Hepatocyte (in vitro differentiated cells): ENCODE measurements around the gene MFN1. TPM values are rescaled to one million over a fixed set of nuclear protein-coding genes. Genes with fewer than 3 reads are reported as not detected.

Source experiments
- DNase-seq: peaks from one replicate; pipeline ENCODE4 v3.0.0-alpha.2; 2016; ENCODE audit warnings: low spot score
- H2AFZ ChIP-seq: fragments of 200-600 bp; sonication (generic); 2 replicates; pipeline ENCODE4 v1.6.0; 2016; ENCODE audit warnings: antibody characterized with exemption, mild to moderate bottlenecking
- H3K27ac ChIP-seq: fragments of 200-600 bp; sonication (generic); 2 replicates; pipeline ENCODE4 v1.5.1; 2016; ENCODE audit warnings: mild to moderate bottlenecking
- H3K27me3 ChIP-seq: fragments of 200-600 bp; sonication (generic); 2 replicates; pipeline ENCODE4 v1.6.1; 2016
- H3K36me3 ChIP-seq: fragments of 200-600 bp; sonication (generic); replicated peaks from 2 replicates; pipeline ENCODE4 v1.5.1; 2016; ENCODE audit warnings: low read depth; ENCODE audit not compliant: insufficient read depth
- H3K4me1 ChIP-seq: fragments of 200-600 bp; sonication (generic); 2 replicates; pipeline ENCODE4 v1.5.1; 2016; ENCODE audit warnings: mild to moderate bottlenecking, moderate library complexity; ENCODE audit not compliant: insufficient read depth
- H3K4me2 ChIP-seq: fragments of 200-600 bp; sonication (generic); 2 replicates; pipeline ENCODE4 v1.6.0; 2016
- H3K4me3 ChIP-seq: fragments of 200-600 bp; sonication (generic); 2 replicates; pipeline ENCODE4 v1.5.1; 2016; ENCODE audit warnings: mild to moderate bottlenecking
- H3K79me2 ChIP-seq: fragments of 200-600 bp; sonication (generic); 2 replicates; pipeline ENCODE4 v1.6.0; 2017; ENCODE audit warnings: mild to moderate bottlenecking
- H3K9me2 ChIP-seq: fragments of 200-600 bp; sonication (generic); replicated peaks from 2 replicates; pipeline ENCODE4 v1.6.0; 2017; ENCODE audit warnings: mild to moderate bottlenecking; ENCODE audit not compliant: insufficient read depth
- H3K9me3 ChIP-seq: fragments of 200-600 bp; sonication (generic); 2 replicates; pipeline ENCODE4 v1.5.1; 2016; ENCODE audit warnings: low read depth, mild to moderate bottlenecking
- H4K20me1 ChIP-seq: fragments of 200-600 bp; sonication (generic); 2 replicates; pipeline ENCODE4 v1.6.0; 2016; ENCODE audit warnings: mild to moderate bottlenecking; ENCODE audit not compliant: insufficient read depth, poor library complexity, severe bottlenecking
- EZH2 ChIP-seq: fragments of 200-600 bp; sonication (generic); IDR thresholded peaks from 2 replicates; pipeline ENCODE4 v1.6.1; 2016; ENCODE audit warnings: antibody characterized with exemption, mild to moderate bottlenecking, borderline replicate concordance
- EZH2phosphoT487 ChIP-seq: fragments of 200-600 bp; sonication (generic); IDR thresholded peaks from one replicate; pipeline ENCODE4 v1.6.1; 2018; ENCODE audit warnings: antibody characterized with exemption, mild to moderate bottlenecking, low read depth, moderate library complexity; ENCODE audit not compliant: unreplicated experiment, severe bottlenecking
- WGBS: methylation state at CpG from one replicate; pipeline ENCODE4 v1.1.6; 2016; ENCODE audit warnings: low lambda C conversion rate; ENCODE audit errors: missing lambda C conversion rate; 5-methylcytosine and 5-hydroxymethylcytosine counted together
- polyA plus RNA-seq: library from polyadenylated mRNA; unstranded; fragments of >200 nt; fragmentation: Nextera tagmentation; extraction: Ambion mirVana; gene quantifications from 2 replicates; pipeline ENCODE4 v1.2.1, GENCODE V29; 2016
- total RNA-seq: library from RNA; depleted of rRNA; stranded (reverse); fragments of >200 nt; gene quantifications from 2 replicates; pipeline ENCODE4 v1.2.3, GENCODE V29; 2014
- TF ChIP-seq, protein P1 (sequence below): fragments of 200-600 bp; sonication (generic); IDR thresholded peaks from 2 replicates; pipeline ENCODE4 v1.5.1; 2016; ENCODE audit warnings: antibody characterized with exemption, mild to moderate bottlenecking; ENCODE audit not compliant: poor library complexity

Gene MFN1
- total and polyA plus RNA-seq, 2 experiments from 2014 or later = 15.9 to 29.6 TPM

DNA sequence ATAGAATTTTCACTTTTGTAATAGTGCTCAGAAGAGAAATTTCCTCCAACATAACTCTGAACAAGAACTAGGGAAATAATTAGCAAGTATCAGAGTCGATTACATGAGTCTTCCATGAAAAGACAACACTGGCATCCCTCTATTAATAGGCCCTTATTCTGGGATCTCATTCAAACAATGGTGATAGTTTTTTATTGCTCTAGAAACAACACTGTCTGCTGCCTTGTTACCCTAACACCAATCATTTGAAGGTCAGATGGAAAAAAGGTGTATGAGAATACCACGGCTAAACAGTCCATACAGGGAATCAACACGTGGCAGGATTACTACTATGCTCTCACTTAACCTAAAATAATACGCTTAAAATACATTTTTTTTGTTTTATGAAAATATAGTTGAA lies 67.9 kb downstream of the MFN1 start:
- no peaks in the 10 kb centered on the region for H3K9me2 ChIP-seq
- no peaks in the 10 kb centered on the region for H3K27me3 ChIP-seq
- no peak for DNase-seq
- 94% methylated on average over 4 of the region's 4 CpGs for WGBS
- no peak overlapping the region for H3K4me3 ChIP-seq
- H4K20me1 ChIP-seq = no peaks in the 10 kb centered on the region
- H3K9me3 ChIP-seq = no peaks in the 10 kb centered on the region
- H3K27ac ChIP-seq = no peak overlapping the region
- no peak for TF ChIP-seq EZH2phosphoT487
- TF ChIP-seq, protein P1, sequence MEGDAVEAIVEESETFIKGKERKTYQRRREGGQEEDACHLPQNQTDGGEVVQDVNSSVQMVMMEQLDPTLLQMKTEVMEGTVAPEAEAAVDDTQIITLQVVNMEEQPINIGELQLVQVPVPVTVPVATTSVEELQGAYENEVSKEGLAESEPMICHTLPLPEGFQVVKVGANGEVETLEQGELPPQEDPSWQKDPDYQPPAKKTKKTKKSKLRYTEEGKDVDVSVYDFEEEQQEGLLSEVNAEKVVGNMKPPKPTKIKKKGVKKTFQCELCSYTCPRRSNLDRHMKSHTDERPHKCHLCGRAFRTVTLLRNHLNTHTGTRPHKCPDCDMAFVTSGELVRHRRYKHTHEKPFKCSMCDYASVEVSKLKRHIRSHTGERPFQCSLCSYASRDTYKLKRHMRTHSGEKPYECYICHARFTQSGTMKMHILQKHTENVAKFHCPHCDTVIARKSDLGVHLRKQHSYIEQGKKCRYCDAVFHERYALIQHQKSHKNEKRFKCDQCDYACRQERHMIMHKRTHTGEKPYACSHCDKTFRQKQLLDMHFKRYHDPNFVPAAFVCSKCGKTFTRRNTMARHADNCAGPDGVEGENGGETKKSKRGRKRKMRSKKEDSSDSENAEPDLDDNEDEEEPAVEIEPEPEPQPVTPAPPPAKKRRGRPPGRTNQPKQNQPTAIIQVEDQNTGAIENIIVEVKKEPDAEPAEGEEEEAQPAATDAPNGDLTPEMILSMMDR = no peak
- TF ChIP-seq EZH2 = no peak
- H3K79me2 ChIP-seq = no peaks in the 10 kb centered on the region
- H3K36me3 ChIP-seq = no peaks in the 10 kb centered on the region
- H3K4me1 ChIP-seq = no peaks in the 10 kb centered on the region
- H2AFZ ChIP-seq = no peak overlapping the region
- no peak overlapping the region for H3K4me2 ChIP-seq

- H3K4me2 ChIP-seq = no peak overlapping the region
These were observed 69.2 kb downstream of the MFN1 start for GRCh38 chr3:179416681-179417080.

DNA sequence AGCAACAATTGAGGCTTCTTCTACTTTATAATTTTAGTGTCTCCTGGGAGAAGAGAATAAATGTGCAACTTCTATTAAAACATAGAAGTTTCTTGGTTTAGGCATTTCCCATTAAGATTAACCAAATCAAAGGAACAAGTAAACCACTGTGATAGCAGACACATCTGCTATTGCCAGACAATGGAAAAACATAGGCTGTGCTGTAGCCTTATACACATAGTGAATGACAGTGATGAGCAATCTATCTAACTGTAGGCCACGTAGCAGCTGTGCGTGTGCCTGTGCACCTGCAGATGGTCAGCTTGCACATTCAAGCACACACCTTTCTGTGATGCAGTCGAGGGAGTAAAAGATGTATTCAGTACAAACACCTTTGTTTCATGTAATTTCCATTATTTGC lies 71.1 kb downstream of the MFN1 start:
- Histone ChIP-seq H3K9me3 (no peaks in the 10 kb centered on the region), H3K27ac (no peak overlapping the region), H3K4me2 (no peak overlapping the region), H3K27me3 (no peaks in the 10 kb centered on the region), H2AFZ (no peak overlapping the region), H4K20me1 (no peaks in the 10 kb centered on the region), H3K79me2 (no peaks in the 10 kb centered on the region), H3K9me2 (no peaks in the 10 kb centered on the region), H3K4me1 (no peaks in the 10 kb centered on the region), H3K36me3 (no peaks in the 10 kb centered on the region), H3K4me3 (no peak overlapping the region)
- DNase-seq = no peak
- 92% methylated on average over 3 of the region's 3 CpGs for WGBS
- TF ChIP-seq EZH2phosphoT487 = no peak
- no peak for TF ChIP-seq EZH2
- TF ChIP-seq, protein P1 = no peak

More at GRCh38 chr3:179416681-179417080, 69.2 kb downstream of the MFN1 start:
- H3K27me3 ChIP-seq = no peaks in the 10 kb centered on the region
- no peaks in the 10 kb centered on the region for H3K36me3 ChIP-seq
- H3K9me2 ChIP-seq = no peaks in the 10 kb centered on the region
- no peak overlapping the region for H2AFZ ChIP-seq
- no peaks in the 10 kb centered on the region for H3K9me3 ChIP-seq
- WGBS = 98% methylated on average over 2 of the region's 2 CpGs
- no peaks in the 10 kb centered on the region for H4K20me1 ChIP-seq
- H3K4me1 ChIP-seq = no peaks in the 10 kb centered on the region
- no peaks in the 10 kb centered on the region for H3K79me2 ChIP-seq
- no peak overlapping the region for H3K4me3 ChIP-seq
- no peak overlapping the region for H3K27ac ChIP-seq
- DNase-seq = no peak
- TF ChIP-seq EZH2phosphoT487 = no peak
- TF ChIP-seq, protein P1 = no peak
- no peak for TF ChIP-seq EZH2

DNA sequence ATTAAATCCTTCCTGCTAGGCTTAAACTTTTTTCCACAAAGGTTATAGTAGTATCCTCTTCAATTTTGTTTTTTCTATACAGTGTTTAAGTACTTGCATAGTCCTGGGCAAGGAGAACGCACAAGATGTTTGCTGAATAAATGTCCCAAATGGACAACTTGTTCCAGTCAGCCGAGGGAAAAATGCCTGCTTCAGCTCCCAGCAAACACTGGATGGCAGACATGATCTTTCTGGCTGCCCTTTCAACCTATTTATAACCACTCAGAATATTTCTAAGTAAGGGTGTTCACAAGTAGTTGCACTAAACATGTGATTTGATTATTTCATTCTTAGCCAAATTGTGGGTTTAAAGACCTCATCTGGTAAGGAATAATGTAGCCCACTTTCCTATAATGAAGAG lies 74.0 kb downstream of the MFN1 start:
- Histone ChIP-seq H3K9me3 (no peaks in the 10 kb centered on the region), H3K27ac (no peak overlapping the region), H3K9me2 (no peaks in the 10 kb centered on the region), H3K4me3 (no peak overlapping the region), H2AFZ (no peak overlapping the region), H3K79me2 (no peaks in the 10 kb centered on the region), H3K36me3 (no peaks in the 10 kb centered on the region), H4K20me1 (no peaks in the 10 kb centered on the region), H3K27me3 (no peaks in the 10 kb centered on the region), H3K4me2 (no peak overlapping the region), H3K4me1 (no peaks in the 10 kb centered on the region)
- peak; percentile 39 for DNase-seq
- WGBS = 45% methylated on average over 2 of the region's 2 CpGs
- TF ChIP-seq, protein P1 = peak; percentile 49
- no peak for TF ChIP-seq EZH2phosphoT487
